ENCODE data around the gene CTNND1. TPM values are rescaled to one million over a fixed set of nuclear protein-coding genes. Genes with fewer than 3 reads are reported as not detected.
A peak's percentile ranks its signal among the peaks of the same experiment; 100 is the strongest.

The CTNND1 gene
- total and polyA plus RNA-seq, 9 of the 15 experiments (the other 6 are each of a cell fraction or from before 2014, with no cell fraction given) = 11.1 to 74.0 (median 43.3) TPM

GRCh38 chr11:57764972-57765371 is 3.4 kb downstream of the CTNND1 start:
- peak; percentile 9; the same call in 1 of the 3 replicates for ATAC-seq
- BruUV-seq (replicated peaks) = no TSS peak
- peak overlapping the region; percentile 62; the same call in 1 of the 2 replicates for H3K4me3 ChIP-seq
- no peaks in the 10 kb centered on the region for H3K9me1 ChIP-seq (ENCODE audit: control insufficient read depth, insufficient read depth, low read length)
- peak; percentile 42 to 62 (median 55) for DNase-seq (ENCODE audit: extremely low read depth in 1 of 4, low spot score in 3 of 4)
- H2AFZ ChIP-seq (ENCODE audit: low read depth, low read length) = no peak overlapping the region
- H3K36me3 ChIP-seq (ENCODE audit: control insufficient read depth, insufficient read depth, low read length) = peaks cover 9% of the 10 kb centered on the region; the same call in 2 of the 3 replicates
- peaks cover 7% of the 10 kb centered on the region for H4K20me1 ChIP-seq (replicated peaks; ENCODE audit: control insufficient read depth, insufficient read depth, low read length)
- POLR2A ChIA-PET = interaction anchor here (1.2 to 6.2 kb wide), 5 partner anchors 8 to 35 kb away, joined by 3 to 88 read pairs (median 7); partner anchors contain the start of gene SELENOH
- H3K4me1 ChIP-seq (replicated peaks in 1 of 2; ENCODE audit: control insufficient read depth in 2 of 2, insufficient read depth in 2 of 2, low read length in 2 of 2) = peaks cover 7 to 22% of the 10 kb centered on the region in 2 experiments; a peak in 4 of 5 replicates
- peaks cover 78% of the 10 kb centered on the region for H3K79me2 ChIP-seq (ENCODE audit: control insufficient read depth, insufficient read depth, low read length)
- peak overlapping the region; percentile 11; the same call in 2 of the 3 replicates for H3K27ac ChIP-seq (ENCODE audit: extremely low read depth, low read depth, low read length)
- intact Hi-C loops (cut with micrococcal nuclease) = loop anchor here (5.0 kb wide), 1 partner anchor 32 kb away; no protein-coding TSS in a partner anchor
- FAIRE-seq = no peak
- 0% methylated on average over 2 of the region's 2 CpGs for WGBS (ENCODE audit: insufficient coverage, low coverage, missing lambda C conversion rate)
- H3K27me3 ChIP-seq (ENCODE audit: control insufficient read depth in 2 of 2, insufficient read depth in 2 of 2, low read length in 2 of 2) = no peaks in the 10 kb centered on the region
- CTCF ChIA-PET (ENCODE audit: low intra/inter-chr PET ratio) = no interaction called here
- peak overlapping the region in 1 of 2 experiments; percentile 9; a peak in 1 of 4 replicates for H3K9ac ChIP-seq (ENCODE audit: insufficient read depth in 1 of 2, low read depth in 2 of 2, low read length in 2 of 2)
- peak overlapping the region; percentile 79 for H3K4me2 ChIP-seq (ENCODE audit: insufficient read depth, low read length)
- in situ Hi-C loops (cut with MboI) = no loop called here
- H3K9me3 ChIP-seq (replicated peaks; ENCODE audit: control insufficient read depth, insufficient read depth, low read depth, low read length) = no peaks in the 10 kb centered on the region
- TF ChIP-seq ZBTB7A (IDR thresholded peaks at IDR 0.05; ENCODE audit: borderline replicate concordance, control insufficient read depth, low read depth, low read length) (no peak), MAFK (IDR thresholded peaks at IDR 0.05; ENCODE audit: low read length) (no peak), ZNF165 (CRISPR knock-in tag; IDR thresholded peaks at IDR 0.05; ENCODE audit: borderline replicate concordance) (no peak), ZNF830 (CRISPR knock-in tag; IDR thresholded peaks at IDR 0.05) (no peak), HDAC3 (IDR thresholded peaks at IDR 0.05; ENCODE audit: borderline replicate concordance, partially characterized antibody) (no peak), MCM3 (IDR thresholded peaks at IDR 0.05) (no peak), NEUROD1 (IDR thresholded peaks at IDR 0.05; ENCODE audit: borderline replicate concordance, low read depth, low read length, partially characterized antibody) (no peak), RBM14 (IDR thresholded peaks at IDR 0.05; ENCODE audit: borderline replicate concordance, insufficient read depth, low read depth, low read length) (no peak), ZNF232 (CRISPR knock-in tag; IDR thresholded peaks at IDR 0.05) (no peak), BACH1 (tag; IDR thresholded peaks at IDR 0.05) (no peak), HINFP (tag; conservative IDR thresholded peaks at IDR 0.05; ENCODE audit: low read depth) (no peak), BRCA1 (IDR thresholded peaks at IDR 0.05) (no peak), BRCA1 (CRISPR knock-in tag; IDR thresholded peaks at IDR 0.05) (no peak), BRD9 (IDR thresholded peaks at IDR 0.05; ENCODE audit: low read depth, partially characterized antibody) (no peak), RUNX1 (IDR thresholded peaks at IDR 0.05; ENCODE audit: low read depth) (no peak), HDGF (IDR thresholded peaks at IDR 0.05) (no peak), PREB (CRISPR knock-in tag; IDR thresholded peaks at IDR 0.05) (no peak), SAFB2 (IDR thresholded peaks at IDR 0.05; ENCODE audit: borderline replicate concordance, low read depth, low read length, severe bottlenecking) (no peak), ZNF561 (CRISPR knock-in tag; conservative IDR thresholded peaks at IDR 0.05) (no peak), ETS2 (tag; IDR thresholded peaks at IDR 0.05; ENCODE audit: borderline replicate concordance, poor library complexity, severe bottlenecking) (no peak)

Measured in K562 (cell line).